WI38 (cell line): ENCODE data around the gene CKS1B.

Experiments
- H3K4me3 ChIP-seq: 2 replicates; pipeline ENCODE4 v1.5.1; 2011; ENCODE audit warnings: low read depth, mild to moderate bottlenecking, control low read depth, low read length
- CTCF ChIP-seq: IDR thresholded peaks from 2 replicates; pipeline ENCODE4 v1.5.1; 2012; ENCODE audit warnings: low read depth, mild to moderate bottlenecking, control low read depth, low read length

CKS1B gene

GRCh38 chr1:154974102-154974807 lies at the start of gene CKS1B:
TSS of gene CKS1B (plus strand) at chr1:154974681. CDS start at chr1:154974746, 65 bp downstream.
- peak within 1 kb of the TSS; percentile 89 for H3K4me3 ChIP-seq
- no peak for TF ChIP-seq CTCF

GRCh38 chr1:154925335-154926170 lies 48.9 kb upstream of the CKS1B start:
- no peak for TF ChIP-seq CTCF
- H3K4me3 ChIP-seq: no peak overlapping the region

- no peak for TF ChIP-seq CTCF
- no peak overlapping the region for H3K4me3 ChIP-seq
Measured at GRCh38 chr1:154926201-154926600, 48.3 kb upstream of the CKS1B start.

- H3K4me3 ChIP-seq: no peak overlapping the region
- TF ChIP-seq CTCF: no peak
Measured at GRCh38 chr1:154931940-154932487, 42.5 kb upstream of the CKS1B start.

- no peak overlapping the region for H3K4me3 ChIP-seq
- no peak for TF ChIP-seq CTCF
Measured at GRCh38 chr1:154934358-154934948, 40.0 kb upstream of the CKS1B start.

- TF ChIP-seq CTCF: no peak
- H3K4me3 ChIP-seq: peak overlapping the region; percentile 80
Measured at GRCh38 chr1:154935749-154936554, 38.5 kb upstream of the CKS1B start.
